OCI-LY7 (cell line): ENCODE results near the gene TRAPPC1.

Source experiments
- CTCF ChIP-seq: fragments of 200-600 bp; sonication (generic); conservative IDR thresholded peaks from 2 replicates; pipeline ENCODE4 v1.5.1; 2014; ENCODE audit warnings: mild to moderate bottlenecking, antibody characterized with exemption, low read length, moderate library complexity, mixed read lengths
- EZH2phosphoT487 ChIP-seq: fragments of 200-600 bp; sonication (generic); IDR thresholded peaks from 2 replicates; pipeline ENCODE4 v1.6.1; 2018; ENCODE audit warnings: low read depth, borderline replicate concordance, mild to moderate bottlenecking, mixed run types, antibody characterized with exemption, low read length, moderate library complexity, mixed read lengths

GRCh38 chr17:7974638-7975131 lies 42.9 kb upstream of the TRAPPC1 start:
- no peak for TF ChIP-seq CTCF
- TF ChIP-seq EZH2phosphoT487 = no peak
